Measurements from ENCODE around the gene UTP14A.
"Not testable (repeated sequence)": the region's sequence is repeated elsewhere in the genome, so short reads cannot be mapped to it uniquely, and the experiment has no call there.

UTP14A gene, protein sequence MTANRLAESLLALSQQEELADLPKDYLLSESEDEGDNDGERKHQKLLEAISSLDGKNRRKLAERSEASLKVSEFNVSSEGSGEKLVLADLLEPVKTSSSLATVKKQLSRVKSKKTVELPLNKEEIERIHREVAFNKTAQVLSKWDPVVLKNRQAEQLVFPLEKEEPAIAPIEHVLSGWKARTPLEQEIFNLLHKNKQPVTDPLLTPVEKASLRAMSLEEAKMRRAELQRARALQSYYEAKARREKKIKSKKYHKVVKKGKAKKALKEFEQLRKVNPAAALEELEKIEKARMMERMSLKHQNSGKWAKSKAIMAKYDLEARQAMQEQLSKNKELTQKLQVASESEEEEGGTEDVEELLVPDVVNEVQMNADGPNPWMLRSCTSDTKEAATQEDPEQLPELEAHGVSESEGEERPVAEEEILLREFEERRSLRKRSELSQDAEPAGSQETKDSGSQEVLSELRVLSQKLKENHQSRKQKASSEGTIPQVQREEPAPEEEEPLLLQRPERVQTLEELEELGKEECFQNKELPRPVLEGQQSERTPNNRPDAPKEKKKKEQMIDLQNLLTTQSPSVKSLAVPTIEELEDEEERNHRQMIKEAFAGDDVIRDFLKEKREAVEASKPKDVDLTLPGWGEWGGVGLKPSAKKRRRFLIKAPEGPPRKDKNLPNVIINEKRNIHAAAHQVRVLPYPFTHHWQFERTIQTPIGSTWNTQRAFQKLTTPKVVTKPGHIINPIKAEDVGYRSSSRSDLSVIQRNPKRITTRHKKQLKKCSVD
- 45.2 to 121 reads per million in 2 experiments for total RNA-seq

DNA sequence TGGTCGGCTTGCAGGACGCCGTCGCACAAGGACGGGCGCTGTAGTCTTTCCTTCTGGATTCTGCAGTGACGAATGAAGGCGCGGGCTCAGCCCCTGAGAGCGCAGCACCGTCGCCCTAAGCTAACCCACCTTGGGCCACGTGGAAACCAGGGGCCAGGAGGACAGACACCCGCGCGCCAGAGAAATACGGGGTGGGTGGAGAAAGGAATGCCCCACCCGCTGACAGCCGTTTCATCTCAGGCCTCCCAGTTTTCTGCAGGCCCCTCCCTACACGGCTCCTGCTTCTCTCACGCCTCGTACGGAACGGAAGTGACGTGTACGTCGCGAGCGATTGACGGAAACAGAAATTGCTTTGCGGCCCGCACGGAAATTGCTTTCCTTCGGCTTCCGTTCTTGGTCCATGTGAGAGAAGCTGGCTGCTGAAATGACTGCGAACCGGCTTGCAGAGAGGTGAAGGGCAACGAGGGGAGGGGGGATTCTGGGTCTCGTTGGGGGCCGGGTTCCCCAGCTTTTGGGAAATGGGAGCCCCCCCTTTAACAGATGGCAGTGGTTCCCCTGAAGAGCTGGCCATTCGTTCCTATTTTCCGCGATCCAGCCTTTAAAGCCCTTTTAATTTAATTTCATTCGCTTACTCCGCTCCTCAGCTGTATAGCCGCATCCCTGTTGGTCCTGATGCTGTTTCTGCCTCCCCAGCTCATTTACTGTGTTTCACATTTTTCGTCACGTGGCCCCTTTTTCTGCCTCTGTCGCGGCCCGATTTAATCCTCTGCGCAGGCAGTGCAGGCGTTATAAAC is at the start of gene UTP14A:
Gene UTP14A (plus strand): TSS at position 378 of the 794 bp plus-strand sequence. CDS start 47 bp downstream, at position 425.
- peak; percentile 77 for DNase-seq (ENCODE audit: low read depth)

DNA sequence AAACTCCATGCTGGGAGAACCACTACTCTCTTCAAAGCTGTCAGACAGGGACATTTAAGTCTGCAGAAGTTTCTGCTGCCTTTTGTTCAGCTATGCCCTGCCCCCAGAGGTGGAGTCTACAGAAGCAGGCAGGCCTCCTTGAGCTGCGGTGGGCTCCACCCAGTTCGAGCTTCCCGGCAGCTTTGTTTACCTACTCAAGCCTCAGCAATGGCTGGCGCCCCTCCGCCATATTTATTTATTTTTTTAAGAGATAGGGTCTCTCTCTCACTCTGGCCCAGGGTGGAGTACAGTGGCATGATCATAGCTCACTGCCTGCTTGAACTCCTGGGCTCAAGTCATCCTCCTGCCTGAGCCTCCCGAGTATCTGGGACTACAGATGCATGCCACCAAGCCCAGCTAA is 46.8 kb upstream of the UTP14A start:
- DNase-seq (ENCODE audit: low read depth) = not testable (repeated sequence)

DNA sequence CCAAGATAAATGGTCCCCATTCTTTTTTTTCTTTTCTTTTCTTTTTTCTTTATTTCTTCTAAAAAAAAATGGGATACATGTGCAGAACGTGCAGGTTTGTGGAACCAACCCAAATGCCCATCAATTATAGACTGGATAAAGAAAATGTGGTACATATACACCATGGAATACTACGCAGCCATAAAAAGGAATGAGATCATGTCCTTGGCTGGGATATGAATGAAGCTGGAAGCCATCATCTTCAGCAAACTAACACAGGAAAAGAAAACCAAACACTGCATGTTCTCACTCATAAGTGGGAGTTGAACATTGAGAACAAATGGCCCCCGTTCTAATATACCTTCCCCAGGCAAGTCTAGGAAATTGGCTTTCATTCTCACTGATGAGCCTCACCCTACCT is 39.6 kb upstream of the UTP14A start:
- not testable (repeated sequence) for DNase-seq (ENCODE audit: low read depth)

DNA sequence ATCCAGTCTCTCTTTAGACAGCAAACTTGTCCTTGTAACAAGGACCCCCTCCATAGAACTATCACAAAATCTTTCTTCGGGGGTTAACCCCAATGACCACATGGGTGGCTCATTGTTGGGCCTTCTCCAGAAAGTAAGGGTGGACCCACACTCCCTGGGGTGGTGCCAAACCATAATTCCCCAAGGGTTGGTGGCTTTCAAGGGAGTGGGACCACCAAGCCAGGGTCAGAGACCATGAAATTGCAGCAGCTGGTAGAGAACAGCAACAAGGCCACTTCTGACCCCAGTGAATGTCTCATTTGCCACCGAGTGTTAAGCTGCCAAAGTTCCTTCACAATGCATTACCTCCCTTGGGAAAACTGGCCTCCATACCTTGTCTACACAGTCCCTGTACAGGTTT is 33.4 kb upstream of the UTP14A start:
- DNase-seq (ENCODE audit: low read depth) = no peak

DNA sequence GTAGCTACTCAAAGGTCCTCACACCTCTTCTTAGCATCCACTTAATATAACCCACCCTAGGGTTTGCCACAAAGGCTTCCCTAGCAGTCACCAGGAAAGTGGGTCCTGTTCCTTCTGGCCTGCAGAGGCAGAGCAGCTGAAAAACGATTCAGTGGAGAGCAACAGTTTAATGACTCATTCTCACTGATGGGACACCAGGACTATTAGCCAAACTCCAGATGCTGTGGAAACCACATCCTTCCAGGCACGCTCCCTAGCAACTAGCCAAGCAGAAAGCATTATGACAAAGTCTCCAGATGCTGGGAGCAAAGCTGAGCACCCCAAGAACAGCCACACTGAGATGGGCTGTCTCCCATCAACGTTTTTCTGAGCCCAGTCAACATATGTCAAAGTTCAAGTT is 30.3 kb upstream of the UTP14A start:
- DNase-seq (ENCODE audit: low read depth) = no peak

DNA sequence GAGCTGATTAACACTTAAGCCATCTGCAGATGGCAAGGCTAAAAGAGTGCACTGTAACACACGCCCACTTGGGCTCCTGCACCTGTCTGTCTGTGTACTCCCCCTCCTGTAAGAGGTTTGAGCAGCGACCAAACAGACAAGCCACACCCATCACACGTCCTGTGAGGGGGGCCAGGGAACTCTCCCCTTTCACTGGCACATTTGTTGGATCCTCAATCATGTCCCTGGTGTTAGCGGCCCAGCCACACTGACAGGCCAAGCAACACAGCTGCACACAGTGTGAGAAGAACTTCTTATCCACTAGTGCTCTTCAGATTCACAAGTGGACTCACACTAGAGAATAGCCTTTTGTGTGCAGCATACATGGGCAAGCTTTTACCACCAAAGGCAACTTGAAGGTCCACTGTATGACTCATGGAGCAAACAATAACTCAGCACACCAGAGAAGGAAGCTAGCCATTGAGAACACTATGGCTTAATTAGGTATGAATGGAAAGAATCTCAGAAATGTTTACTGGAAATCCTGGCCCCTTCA is 29.1 kb upstream of the UTP14A start:
- no peak for DNase-seq (ENCODE audit: low read depth)

DNA sequence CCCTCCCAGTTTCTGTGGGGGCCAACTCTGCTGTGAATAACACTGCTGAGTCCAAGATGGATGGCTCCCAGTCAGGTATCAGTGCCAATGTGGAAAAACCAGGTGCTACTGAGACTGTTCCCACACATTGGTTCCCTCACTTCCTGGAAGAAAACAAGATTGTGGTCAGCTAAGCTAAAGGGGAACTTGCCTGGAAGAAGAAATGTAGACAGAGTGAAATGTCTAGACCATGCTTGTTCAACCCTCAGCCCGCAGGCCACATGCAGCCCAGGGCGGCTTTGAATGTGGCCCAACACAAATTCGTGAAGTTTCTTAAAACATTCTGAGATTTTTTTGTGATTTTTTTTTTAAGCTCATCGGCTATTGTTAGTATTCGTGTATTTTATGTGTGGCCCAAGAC is 28.6 kb upstream of the UTP14A start:
- DNase-seq (ENCODE audit: low read depth) = no peak

DNA sequence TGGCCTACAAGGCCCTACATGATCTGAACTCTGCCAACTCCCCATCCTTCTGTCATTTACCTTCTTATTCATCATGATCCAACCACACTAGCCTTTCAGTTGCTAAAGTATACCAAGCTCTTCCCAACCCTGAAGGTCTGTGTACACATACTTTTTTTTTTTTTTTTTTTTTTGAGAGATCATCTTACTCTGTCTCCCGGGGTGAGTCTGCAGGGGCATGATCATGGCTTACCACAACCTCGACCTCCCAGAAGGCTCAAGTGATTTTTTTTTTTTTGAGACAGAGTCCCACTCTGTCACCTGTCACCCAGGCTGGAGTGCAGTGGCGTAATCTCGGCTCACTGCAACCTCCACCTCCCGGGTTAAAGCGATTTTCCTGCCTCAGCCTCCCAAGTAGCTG is 5.9 kb upstream of the UTP14A start:
- no peak for DNase-seq (ENCODE audit: low read depth)

DNA sequence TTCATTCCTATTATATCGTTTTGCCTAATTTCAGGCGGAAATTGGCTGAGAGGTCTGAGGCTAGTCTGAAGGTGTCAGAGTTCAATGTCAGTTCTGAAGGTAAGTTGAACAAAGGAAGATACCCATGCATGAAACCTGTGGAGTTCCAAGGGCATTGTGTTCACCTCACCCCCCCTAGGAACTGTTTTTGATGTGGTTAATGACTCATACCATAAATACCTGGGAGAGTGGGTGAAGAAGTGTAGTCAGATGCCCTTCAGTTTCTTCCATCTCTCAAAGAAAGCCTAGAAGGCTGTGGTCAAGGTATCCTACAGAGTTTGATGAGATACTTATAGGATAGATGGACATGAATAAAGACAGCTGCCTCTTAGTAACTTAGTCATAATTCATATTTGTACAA is 2.7 kb downstream of the UTP14A start:
- DNase-seq (ENCODE audit: low read depth) = no peak

DNA sequence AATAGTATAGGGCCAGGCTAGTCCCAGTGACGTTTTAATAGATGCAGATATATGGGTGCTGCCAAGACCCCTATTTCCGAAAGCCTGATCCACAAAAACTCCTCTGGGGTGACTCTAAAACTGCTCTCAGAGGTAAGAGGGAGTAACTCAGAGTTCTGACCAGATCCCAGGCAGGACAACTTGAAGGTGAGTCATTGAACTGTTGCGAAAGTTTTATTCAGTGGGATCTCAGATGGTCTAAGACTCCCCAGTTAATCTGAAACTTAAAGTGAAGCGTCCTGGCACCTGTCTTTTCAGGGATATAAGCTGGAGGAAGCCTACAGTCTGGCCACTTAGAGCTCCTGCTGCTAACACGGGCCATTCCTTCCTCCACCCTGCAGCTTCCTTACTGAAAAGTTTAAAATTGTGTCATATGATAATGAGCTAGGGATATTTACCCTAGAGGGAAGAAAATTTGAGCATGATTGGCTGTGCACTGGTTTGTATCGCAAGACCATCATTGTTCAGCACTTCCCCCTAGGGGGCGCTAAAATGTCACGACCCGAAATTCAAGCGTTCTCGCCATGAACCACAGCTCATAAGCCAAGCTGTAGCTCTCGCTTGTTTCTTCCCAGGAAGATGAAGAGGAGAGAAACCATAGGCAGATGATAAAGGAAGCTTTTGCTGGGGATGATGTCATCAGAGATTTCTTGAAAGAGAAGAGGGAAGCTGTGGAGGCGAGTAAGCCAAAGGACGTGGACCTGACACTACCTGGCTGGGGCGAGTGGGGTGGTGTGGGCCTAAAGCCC is 19.5 kb downstream of the UTP14A start:
- DNase-seq (ENCODE audit: low read depth) = peak; percentile 50

DNA sequence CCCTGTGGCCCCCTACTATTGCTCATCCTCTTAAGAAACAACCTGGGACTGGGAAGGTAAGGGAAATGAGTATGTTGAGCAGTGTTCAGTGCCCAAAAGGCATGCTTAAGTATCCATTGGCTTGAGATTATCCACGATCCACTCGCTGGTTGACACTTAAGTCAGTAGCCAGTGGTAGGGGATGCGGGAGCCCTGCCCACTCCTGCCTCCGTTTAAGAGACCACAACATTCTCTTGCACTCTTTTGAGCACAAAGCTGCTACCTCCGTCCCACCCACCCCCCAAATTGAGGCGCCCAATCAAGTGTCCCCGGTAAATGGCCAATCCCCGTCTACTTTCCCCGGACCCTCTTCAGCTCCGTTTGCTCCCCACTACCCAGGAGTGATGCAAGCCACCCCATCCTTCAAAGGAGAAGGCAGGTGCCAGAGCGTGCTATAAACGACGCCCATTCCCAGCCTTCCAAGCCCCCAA is 25.0 kb downstream of the UTP14A start:
- no peak for DNase-seq (ENCODE audit: low read depth)

DNA sequence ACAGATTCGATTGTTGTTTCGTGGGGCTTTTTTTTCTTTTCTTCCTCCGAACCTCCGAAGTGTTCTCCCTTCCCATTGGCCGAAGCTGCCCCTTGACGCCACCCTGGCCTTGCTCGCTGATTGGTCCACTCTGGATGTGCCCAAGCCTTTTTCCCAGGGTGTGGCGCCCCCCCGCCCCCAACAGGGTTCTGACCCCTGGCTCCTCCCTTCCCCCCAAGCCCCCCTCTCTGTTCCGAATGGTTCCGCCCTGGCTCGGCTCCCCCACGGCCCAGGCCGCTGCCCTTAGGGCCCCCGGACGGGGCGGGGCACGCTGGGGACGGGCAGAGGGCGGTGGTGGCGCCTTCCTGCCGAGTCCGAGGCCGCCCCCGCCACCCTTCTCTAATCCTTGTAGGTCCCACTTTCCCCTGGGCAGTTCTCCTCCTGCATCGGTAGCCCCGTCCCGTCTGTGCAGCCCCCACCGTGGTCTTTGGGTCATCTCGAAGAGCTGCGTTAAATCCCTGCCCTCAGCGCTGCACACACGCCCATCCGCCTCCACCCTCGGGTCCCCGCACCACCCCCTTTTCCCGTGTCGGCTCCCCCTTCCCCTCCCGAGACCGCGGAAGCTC is 25.5 kb downstream of the UTP14A start:
- DNase-seq (ENCODE audit: low read depth) = peak; percentile 18

DNA sequence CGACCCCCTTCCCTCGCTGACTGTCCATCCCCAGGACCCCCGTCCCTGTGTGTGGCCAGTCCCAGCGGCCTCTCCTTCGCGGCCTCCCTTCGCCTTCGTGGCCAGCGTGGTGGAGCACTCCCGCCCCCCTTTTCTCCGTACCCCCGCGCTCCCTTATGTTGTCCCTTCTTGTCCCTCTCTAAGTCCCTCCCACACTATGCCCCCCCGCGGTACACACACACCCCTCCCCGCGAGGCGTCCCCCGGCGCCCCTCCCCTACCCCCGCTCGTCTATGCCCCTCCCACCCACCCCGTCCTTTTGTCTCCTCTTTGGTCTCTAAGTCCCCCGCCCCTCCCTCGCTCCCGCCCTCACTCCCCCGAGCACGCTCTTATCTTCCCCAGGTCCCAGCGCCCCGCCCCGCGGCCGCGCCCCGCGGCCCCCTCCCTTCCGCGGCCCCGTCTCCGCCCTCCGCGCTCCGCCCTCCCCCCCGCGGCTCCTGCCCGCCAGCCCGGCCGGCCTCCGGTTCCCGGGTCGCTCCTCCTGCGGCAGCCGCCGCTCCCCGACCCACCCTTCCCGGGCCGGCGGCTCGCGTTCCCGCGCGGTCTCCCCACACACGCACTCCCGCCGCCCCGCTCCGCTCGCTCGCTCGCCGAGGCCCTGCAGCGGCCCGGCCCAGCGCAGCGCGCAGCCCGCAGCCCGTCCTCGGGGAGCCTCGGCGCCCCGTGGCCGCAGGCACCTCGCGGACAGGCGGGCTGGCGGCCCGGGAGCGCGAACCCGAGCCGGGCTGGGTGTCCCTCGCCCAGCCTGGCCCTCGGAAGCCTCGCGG is 26.3 kb downstream of the UTP14A start:
- DNase-seq (ENCODE audit: low read depth) = peak; percentile 66

DNA sequence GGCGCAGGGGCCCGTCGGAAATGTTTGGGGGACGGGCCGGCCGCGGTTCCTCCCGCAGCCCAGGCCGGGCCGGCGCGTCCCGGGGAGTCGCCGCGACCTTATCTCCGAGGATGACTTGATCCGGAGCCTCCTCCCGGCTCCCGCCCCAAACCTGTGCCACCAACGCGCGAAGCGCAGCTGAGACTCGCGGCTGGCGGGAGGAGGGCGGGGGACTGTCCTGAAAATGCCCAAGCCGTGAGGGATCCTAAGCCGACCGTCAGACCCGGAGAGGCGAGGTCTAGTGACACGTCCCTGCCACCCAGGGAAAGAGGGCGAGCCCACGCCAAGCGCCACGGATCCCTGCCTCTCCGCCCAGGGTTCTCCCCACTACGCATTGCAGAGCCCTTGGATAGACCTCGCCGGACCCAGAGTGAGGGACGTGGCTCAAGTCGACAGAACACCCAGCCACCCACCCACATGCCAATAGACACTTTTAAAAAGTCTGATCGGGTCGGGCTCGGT is 26.9 kb downstream of the UTP14A start:
- DNase-seq (ENCODE audit: low read depth) = no peak

DNA sequence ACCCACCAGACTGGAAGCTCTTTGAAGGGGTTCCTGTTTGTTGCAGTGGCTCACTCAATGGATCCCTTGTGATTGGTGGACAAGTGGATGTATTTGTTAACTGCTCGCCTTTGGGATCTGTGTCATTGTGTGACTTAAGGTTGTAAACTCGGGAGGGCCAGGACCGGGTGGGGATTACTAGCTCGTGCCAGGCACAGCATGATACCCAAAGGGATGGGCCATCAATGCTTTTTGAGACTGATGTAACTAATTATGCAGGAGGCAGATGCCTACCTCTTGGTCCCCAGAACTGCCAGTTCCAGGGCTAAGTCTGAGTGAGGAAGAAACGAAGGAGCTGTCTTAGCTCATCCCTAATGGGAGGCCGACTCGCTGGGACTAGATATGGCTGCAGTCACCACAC is 27.7 kb downstream of the UTP14A start:
- DNase-seq (ENCODE audit: low read depth) = no peak

DNA sequence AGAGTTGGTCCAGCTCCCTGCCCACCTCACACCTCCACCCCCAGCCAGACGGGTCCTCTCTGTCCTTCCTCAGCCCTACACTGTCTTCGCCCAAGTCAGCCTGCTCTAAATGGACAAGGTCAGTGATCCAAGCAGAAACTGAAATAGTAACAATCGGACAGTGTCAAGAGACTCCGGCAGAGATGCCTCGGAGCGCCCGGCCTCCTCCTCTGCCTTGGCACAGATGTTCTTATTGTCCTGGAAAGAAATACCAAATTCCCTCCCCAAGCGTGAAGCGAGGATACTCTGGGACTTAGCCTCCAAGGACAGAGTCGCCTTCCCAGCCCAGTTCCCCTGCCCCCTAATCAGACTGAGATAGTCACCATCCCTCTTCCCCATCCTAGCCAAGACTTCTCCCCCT is 28.5 kb downstream of the UTP14A start:
- no peak for DNase-seq (ENCODE audit: low read depth)

DNA sequence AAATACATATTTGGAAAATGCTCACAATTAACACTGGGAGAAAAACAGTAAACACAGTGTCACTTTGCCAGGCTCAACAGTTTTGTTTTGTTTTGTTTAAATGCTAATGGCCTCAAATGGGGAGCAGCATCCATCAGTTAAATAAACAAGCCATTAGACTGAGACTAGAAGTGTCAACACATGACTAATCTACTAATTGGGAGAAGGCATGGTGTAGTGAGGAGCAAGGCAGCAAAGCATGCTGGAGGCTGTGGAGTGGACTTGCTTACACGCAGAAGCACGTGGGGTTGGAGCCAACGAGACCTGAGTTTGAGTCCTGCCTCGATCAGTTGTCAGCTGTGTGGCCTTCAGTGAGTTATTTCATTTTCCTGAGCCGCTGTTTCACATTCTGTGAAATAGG is 29.0 kb downstream of the UTP14A start:
- no peak for DNase-seq (ENCODE audit: low read depth)

DNA sequence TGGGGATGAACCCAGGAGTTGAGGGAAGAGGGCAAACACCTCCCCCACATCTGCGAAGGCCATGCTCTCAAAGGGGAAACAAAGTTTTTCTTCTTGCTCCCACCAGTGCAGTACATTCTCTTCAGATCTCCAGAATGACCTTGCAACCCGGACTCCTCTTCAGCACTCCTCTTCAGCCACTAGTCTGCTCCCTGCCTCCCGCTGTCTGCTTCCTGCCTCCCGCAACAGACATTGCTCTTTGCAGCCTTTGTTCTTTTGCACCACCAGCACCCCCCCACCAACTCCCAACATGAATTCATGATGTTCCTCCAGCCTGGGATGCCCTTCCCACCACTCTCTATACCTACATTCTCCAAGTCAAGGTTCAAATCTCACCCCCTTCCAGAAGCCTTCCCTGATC is 32.1 kb downstream of the UTP14A start:
- no peak for DNase-seq (ENCODE audit: low read depth)

DNA sequence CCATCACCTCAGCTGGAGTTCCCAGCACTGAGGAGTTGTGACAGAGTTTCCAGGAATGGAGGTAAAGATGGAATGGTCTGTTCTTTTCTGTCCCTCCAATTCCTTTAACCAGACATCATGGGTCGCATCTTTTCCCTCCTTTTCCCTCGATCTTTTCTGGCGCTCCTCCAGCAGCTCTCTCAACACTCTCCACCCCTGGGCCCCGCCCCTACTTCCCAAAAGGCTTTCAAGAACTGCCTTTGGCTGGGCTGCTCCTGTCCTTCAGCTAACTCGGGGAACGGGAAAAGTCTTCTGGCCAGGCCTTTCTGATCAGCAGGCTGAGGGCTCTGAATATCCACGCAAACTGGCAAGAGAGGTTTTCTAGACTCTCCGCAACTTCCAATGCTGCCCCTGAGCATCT is 34.0 kb downstream of the UTP14A start:
- DNase-seq (ENCODE audit: low read depth) = no peak

DNA sequence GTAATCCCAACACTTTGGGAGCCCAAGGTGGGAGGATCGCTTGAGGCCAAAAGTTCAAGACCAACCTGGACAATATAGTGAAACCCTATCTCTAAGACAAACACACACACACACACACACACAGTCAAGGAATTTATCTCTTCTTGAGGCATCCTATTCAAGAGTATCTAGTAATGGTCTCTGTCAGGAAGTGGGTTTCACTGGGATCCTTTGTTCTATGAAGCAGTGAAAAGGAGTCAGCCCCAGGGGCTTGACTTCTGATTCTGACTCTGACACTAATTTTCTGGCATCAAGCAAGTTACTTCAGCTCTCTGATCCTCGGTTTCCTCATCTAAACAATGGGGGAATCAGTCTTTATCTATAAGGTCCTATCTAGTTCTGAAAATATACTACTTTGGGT is 34.8 kb downstream of the UTP14A start:
- no peak for DNase-seq (ENCODE audit: low read depth)
